ENCODE measurements around the gene VAV3. TPM values are rescaled to one million over a fixed set of nuclear protein-coding genes. Genes with fewer than 3 reads are reported as not detected.
"Not testable (repeated sequence)": the region's sequence is repeated elsewhere in the genome, so short reads cannot be mapped to it uniquely, and the experiment has no call there.

VAV3 gene
- total and polyA plus RNA-seq, 2 of the 13 experiments (the other 11 are each of a cell fraction or from before 2014, with no cell fraction given) = 15.9 to 29.8 TPM

- no peak overlapping the region for H2AFZ ChIP-seq (ENCODE audit: low read length)
- TF ChIP-seq ATF4 (CRISPR knock-in tag; IDR thresholded peaks at IDR 0.05) (no peak), MATR3 (CRISPR knock-in tag; IDR thresholded peaks at IDR 0.05) (no peak)
- H3K9ac ChIP-seq (ENCODE audit: insufficient read depth, low read depth, low read length) = no peak overlapping the region
- H3K27me3 ChIP-seq (ENCODE audit: control insufficient read depth in 1 of 2, insufficient read depth in 2 of 2, low read length in 2 of 2) = no peaks in the 10 kb centered on the region
- ATAC-seq (no peak), DNase-seq (ENCODE audit: low spot score) (no peak), FAIRE-seq (no peak)
- H3K9me3 ChIP-seq (ENCODE audit: low read length) = no peaks in the 10 kb centered on the region
- H4K20me1 ChIP-seq (ENCODE audit: insufficient read depth, low read length) = no peaks in the 10 kb centered on the region
- ChIA-PET POLR2A (no interaction called here), CTCF (ENCODE audit: low intra/inter-chr PET ratio, low total read pairs) (no interaction called here)
- in situ Hi-C loops (cut with HindIII; ENCODE audit: extremely low pct_ligation_motif_present, low pct_unique_long_range_greater_than_20kb) = no loop called here
- no peak overlapping the region for H3K4me2 ChIP-seq (ENCODE audit: low read depth, low read length)
- H3K27ac ChIP-seq (ENCODE audit: extremely low read length, insufficient read depth, low read length) = no peak overlapping the region
- H3K79me2 ChIP-seq (ENCODE audit: insufficient read depth, low read length) = no peaks in the 10 kb centered on the region
- H3K4me3 ChIP-seq (replicated peaks in 1 of 3; ENCODE audit: insufficient read depth in 1 of 3, low read depth in 2 of 3, low read length in 3 of 3) = no peak overlapping the region
- BruUV-seq (replicated peaks) = no TSS peak
- intact Hi-C loops (cut with micrococcal nuclease; ENCODE audit: unreplicated experiment) = no loop called here
- no peaks in the 10 kb centered on the region for H3K4me1 ChIP-seq (ENCODE audit: insufficient read depth, low read length)
- H3K36me3 ChIP-seq (replicated peaks in 1 of 2; ENCODE audit: control insufficient read depth in 1 of 2, insufficient read depth in 2 of 2, low read length in 2 of 2) = no peaks in the 10 kb centered on the region
- WGBS (ENCODE audit: low lambda C conversion rate) = 54% methylated on average over 4 of the region's 4 CpGs
These were observed 261.9 kb downstream of the VAV3 start for GRCh38 chr1:107702946-107703571.

DNA sequence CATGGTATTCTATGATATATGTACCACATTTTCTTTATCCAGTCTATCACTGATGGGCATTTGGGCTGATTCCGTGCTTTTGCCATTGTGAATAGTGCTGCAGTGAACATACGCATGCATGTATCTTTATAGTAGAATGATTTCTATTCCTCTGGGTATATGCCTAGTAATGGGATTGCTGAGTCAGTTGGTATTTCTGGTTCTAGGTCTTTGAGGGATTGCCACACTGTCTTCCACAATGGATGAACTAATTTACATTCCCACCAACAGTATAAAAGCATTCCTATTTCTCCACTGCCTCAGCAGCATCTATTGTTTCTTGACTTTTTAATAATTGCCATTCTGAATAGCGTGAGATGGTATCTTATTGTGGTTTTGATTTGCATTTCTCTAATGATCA, 264.3 kb downstream of the VAV3 start:
- BruUV-seq (replicated peaks); H3K4me1 ChIP-seq (ENCODE audit: insufficient read depth, low read length); intact Hi-C loops (cut with micrococcal nuclease; ENCODE audit: unreplicated experiment); H3K27me3 ChIP-seq (ENCODE audit: control insufficient read depth in 1 of 2, insufficient read depth in 2 of 2, low read length in 2 of 2); H3K27ac ChIP-seq (ENCODE audit: extremely low read length, insufficient read depth, low read length); H3K4me3 ChIP-seq (replicated peaks in 1 of 3; ENCODE audit: insufficient read depth in 1 of 3, low read depth in 2 of 3, low read length in 3 of 3); H3K79me2 ChIP-seq (ENCODE audit: insufficient read depth, low read length); H4K20me1 ChIP-seq (ENCODE audit: insufficient read depth, low read length); H3K9me3 ChIP-seq (ENCODE audit: low read length); H3K4me2 ChIP-seq (ENCODE audit: low read depth, low read length); H2AFZ ChIP-seq (ENCODE audit: low read length); FAIRE-seq; CTCF ChIA-PET (ENCODE audit: low intra/inter-chr PET ratio, low total read pairs); ATAC-seq; in situ Hi-C loops (cut with HindIII; ENCODE audit: extremely low pct_ligation_motif_present, low pct_unique_long_range_greater_than_20kb); DNase-seq (ENCODE audit: low spot score); POLR2A ChIA-PET; H3K36me3 ChIP-seq (replicated peaks in 1 of 2; ENCODE audit: control insufficient read depth in 1 of 2, insufficient read depth in 2 of 2, low read length in 2 of 2); H3K9ac ChIP-seq (ENCODE audit: insufficient read depth, low read depth, low read length): not testable (repeated sequence)
- 66% methylated on average over 3 of the region's 3 CpGs for WGBS (ENCODE audit: low lambda C conversion rate)
